IPS-NIHi11 (cell line): ENCODE measurements around the gene IQCM.
"Not testable (repeated sequence)": the region's sequence is repeated elsewhere in the genome, so short reads cannot be mapped to it uniquely, and the experiment has no call there.

Source experiments
- DNase-seq: peaks from one replicate; pipeline ENCODE4 v3.0.0; 2012; ENCODE audit warnings: mixed read lengths, low spot score

The IQCM gene

GRCh38 chr4:149468669-149469068 is 347.0 kb downstream of the IQCM start:
- DNase-seq = not testable (repeated sequence)

DNA sequence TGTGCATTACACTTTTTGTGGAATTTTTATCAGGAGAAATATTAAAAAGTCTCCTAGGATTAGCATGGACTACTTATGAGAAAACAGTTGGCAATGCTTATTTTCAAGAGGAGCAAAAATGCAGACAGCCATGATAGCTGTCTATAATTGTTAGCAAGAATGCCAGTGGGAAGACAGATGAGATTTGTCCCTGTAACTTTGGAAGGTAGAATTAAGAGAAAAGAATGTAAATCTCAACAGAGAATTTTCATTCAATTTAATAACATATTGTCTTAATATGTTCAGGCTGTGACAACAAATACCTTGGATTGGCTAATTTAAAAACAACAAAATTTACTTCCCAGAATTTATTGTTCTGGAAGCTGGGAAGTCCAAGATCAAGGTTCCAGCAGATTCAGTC is 349.2 kb downstream of the IQCM start:
- no peak for DNase-seq

- DNase-seq = no peak
These were observed 349.7 kb downstream of the IQCM start for GRCh38 chr4:149465955-149466354.

- DNase-seq = no peak
These were observed 372.1 kb downstream of the IQCM start for GRCh38 chr4:149443537-149443936.

DNA sequence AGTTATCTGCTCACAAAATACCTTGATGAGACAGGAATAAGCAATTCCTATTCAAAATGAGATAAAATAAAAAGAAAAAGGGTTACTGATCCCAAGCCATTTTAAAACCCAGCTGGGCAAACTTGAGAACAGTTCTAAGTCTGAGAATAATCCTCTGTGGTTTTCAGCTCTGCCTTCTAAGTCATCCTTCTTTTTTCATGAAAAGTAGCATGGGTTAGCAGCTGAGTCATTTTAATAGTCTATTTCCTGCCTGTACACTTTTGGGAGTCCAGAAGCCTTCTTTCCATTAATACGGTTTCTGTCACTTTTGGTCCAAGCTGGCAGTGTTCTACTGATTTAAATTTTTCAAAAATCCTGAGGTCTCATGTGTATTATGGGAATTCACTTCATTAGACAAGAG is 374.3 kb downstream of the IQCM start:
- no peak for DNase-seq

GRCh38 chr4:149426461-149426860 is 389.2 kb downstream of the IQCM start:
- no peak for DNase-seq

DNA sequence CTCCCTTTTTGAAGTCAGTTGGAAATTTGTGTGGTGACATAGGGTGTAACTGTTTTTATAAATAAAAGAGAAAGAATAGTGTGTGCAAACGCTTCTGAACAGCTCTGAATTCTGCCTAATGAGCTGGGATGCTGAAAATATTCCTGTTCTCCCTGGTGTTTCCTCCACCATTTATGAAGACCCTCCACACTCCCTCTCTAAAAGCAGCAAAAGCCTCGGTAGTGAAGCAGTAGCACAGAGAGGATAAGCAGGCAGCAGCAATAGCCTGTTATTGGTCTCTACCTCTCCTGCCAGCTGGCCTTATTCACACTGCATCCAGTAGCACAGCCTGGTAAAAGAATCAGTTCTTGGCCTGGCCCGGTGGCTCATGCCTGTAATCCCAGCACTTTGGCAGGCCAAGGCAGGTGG is 406.1 kb downstream of the IQCM start:
- no peak for DNase-seq

DNA sequence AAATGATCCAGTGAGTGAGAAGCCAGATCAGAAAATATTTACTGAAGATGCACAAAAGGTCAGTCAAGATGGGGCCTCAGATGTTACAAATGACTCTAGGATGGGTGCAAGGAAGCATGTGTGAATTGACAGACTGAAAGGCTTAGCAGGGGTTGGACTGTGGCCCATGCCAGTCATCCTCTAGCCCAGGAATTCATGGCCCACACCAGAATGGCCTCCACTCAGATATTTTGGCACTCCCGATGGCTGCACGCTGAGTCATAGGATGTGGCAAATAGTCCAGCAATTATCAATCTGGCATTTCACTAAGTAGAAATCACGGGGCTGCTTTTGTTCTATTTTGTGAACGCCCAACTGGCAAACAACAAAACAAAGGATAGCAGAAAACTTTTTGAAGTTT is 406.5 kb downstream of the IQCM start:
- no peak for DNase-seq

GRCh38 chr4:149404143-149404542 is 411.5 kb downstream of the IQCM start:
- DNase-seq = no peak

DNA sequence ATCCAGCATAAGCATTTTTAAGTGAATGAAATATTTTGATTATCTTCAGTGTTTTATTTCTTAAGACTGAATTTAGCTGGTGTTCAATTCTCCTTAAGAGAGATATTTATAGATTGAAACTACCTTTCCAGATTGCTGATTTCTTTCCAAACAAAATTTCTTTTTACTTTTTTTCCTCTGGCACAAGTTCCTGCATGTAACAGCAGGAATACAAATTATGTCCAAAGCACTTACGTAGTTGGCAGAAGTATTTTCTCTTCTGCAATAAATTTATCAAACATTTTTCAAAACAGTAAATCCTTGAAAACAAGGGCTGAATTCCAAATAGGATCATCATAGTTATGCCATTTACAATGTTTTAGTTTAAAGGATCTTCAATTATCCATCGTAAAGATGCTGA is 412.6 kb downstream of the IQCM start:
- DNase-seq = no peak

DNA sequence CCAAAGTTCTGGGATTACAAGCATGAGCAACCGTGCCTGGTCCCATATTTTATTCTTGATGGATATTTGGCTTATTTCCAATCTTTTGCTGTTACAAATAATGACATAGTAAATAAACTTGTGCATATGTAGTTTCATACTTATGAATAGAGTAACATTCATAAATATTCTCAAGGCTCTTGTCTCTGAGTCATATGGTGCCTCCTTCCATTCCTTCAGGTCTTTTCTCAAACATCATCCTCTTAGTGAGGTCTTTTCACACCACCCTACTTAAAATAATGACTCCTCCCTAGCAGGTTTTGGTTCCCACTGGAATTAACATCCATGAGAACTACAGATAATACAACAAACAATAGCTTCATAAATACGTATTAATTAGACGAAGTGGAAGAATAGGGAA is 416.6 kb downstream of the IQCM start:
- DNase-seq = no peak

- DNase-seq = peak; percentile 74
These were observed 444.7 kb downstream of the IQCM start for GRCh38 chr4:149370785-149371420.

DNA sequence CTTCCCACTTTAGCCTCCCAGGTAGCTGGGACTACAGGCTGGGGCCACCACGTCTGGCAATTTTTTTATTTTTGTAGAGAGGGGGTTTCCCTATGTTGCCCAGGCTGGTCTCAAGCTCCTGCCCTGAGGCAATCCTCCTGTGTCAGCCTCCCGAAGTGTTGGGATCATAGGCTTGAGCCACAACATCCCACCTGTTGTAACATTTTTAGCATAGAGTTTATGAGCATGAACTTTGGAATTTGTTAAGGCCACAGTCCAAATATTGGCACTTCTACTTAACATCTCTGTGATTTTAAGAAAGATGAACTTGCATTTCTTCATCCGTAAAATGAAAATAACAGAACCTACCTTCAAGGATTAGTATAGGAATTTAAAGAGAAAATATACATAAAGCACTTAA is 445.6 kb downstream of the IQCM start:
- DNase-seq = no peak

- no peak for DNase-seq
These were observed 462.4 kb downstream of the IQCM start for GRCh38 chr4:149353241-149353640.

DNA sequence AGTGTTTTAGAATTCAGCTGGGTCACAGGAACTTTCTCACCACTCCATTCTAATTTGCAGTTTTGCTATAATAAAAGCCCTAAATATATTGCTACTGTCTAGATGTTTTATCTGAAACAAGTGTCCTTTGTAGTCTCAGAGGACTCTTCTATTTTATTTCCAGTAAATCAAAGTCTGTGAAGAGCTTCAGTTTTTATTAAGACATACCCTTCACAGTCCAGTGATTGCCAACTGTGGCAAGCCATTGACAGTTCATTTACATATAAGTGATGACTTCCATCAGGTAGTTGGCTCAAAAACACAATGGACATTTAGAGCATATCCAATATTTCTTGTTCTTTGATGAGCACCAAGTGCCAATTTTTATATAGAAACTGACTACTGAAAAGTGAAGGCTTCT is 466.1 kb downstream of the IQCM start:
- no peak for DNase-seq

DNA sequence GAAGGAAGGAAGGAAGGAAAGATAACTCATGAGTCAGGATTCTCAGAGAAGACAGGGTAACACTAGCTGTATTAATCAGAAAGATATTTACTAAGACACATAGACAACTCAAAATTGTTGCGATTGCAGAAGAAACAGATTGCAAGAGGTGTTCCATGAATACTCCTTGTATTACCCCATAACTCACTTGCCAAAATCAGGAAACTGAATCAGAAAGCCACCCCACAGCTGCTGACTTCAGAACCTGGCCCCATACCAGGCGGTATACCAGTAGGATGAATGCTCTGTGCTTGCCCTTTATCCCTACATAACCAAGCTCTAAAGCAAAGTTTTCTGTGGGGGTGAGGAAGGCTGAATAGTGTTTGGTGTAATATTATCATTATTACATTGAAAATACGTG is 468.5 kb downstream of the IQCM start:
- DNase-seq = no peak

- no peak for DNase-seq
These were observed 470.2 kb downstream of the IQCM start for GRCh38 chr4:149345424-149345823.

DNA sequence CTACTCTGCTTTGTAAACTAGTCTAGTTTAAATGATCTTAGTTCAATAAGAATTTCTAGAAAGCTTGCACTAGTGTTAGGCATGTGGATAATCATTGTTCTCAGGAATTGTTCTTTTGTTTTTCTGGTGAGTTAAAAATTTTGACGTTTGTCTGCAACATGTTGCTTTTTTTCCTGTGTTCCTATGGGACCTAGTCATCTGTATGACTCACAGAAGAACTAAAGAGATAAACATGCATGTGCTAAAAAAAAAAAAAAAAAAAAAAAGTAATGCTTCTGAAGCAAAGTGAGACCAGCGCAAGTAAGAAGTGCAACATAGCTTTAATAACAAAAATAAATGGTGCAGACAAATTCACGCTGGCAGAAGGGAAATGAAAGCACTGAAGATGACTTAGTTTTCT is 471.2 kb downstream of the IQCM start:
- DNase-seq = no peak

DNA sequence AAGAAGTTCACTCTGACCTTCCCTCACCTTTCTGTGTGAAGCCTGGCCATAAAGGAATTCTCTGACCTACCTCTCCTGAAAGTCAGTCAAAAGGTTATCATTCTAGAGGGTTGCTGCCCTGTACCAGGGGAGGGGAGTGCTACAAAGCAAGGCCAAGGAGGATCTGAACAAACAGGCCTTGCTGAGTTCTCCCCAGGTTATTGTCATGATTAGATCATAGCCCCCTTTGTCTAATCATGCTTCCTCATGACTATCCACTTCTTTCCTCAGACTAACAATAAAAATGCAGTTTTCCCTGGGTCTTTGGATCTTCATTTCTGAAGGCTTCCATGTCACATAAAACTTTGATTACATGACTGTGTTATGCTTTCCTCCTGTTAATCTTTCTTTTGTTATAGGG is 472.0 kb downstream of the IQCM start:
- DNase-seq = no peak

DNA sequence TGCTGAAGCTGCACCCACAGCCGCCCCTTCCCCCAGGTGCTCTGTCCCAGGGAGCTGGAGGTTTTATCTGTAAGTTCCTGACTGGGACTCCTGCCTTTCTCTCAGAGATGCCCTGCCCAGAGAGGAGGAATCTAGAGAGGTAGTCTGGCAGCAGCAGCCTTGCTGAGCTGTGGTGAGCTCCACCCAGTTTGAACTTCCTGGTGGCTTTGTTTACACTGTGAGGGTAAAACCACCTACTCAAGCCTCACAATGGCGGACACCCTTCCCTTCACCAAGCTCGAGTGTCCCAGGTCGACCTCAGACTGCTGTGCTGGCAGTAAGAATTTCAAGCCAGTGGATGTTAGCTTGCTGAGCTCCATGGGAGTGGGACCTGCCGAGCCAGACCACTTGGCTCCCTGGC is 474.5 kb downstream of the IQCM start:
- DNase-seq = not testable (repeated sequence)

DNA sequence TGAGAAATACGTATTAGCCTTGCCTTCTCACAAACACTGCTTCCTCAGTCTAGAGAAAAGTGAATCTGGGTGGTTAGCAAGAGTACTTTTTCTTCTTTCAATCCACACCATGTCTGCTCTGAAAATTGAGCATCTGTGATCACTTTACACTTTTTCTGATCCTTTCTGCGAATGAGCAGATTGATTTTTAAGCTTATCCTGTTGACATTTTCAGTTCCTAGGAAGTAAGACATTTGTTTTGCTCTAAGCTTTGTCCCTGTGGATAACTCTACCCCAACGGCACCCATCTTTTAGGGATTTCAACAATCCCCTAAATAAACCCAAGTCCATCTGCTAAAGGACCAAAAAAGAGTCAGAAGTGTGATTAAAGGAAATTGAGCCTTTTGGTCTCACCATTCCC is 487.5 kb downstream of the IQCM start:
- no peak for DNase-seq

- DNase-seq = no peak
These were observed 493.4 kb downstream of the IQCM start for GRCh38 chr4:149322203-149322602.

DNA sequence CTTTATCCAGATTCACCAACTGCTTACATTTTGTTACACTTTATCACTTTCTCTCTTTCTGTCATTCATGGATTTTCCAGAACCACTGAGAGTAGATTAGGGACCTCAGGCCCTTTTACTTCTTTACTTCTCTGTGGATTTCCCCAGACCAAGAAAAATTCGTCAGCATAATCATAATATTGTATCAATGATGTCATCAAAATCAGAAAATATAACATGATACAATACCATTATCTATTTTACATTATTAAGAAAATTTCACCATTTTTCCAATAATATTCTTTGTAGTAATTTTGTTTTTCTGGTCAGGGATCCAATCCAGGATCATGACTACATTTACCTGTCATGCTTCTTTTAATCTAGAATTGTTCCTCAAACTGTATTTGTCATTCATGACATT is 494.2 kb downstream of the IQCM start:
- no peak for DNase-seq

- no peak for DNase-seq
These were observed 504.6 kb downstream of the IQCM start for GRCh38 chr4:149311076-149311475.

GRCh38 chr4:149306537-149306936 is 509.1 kb downstream of the IQCM start:
- DNase-seq = no peak
